ENCODE measurements around the gene HABP4.

Gene HABP4

GRCh38 chr9:96508227-96508940 is 58.4 kb downstream of the HABP4 start:
- Histone ChIP-seq H3K27me3 (ENCODE audit: control insufficient read depth, insufficient read depth, low read length) (no peaks in the 10 kb centered on the region), H3K9ac (ENCODE audit: low read length) (no peak overlapping the region), H3K4me1 (ENCODE audit: control insufficient read depth, insufficient read depth, low read length) (no peaks in the 10 kb centered on the region), H3K4me3 (ENCODE audit: low read length) (no peak overlapping the region), H3K36me3 (ENCODE audit: control insufficient read depth, insufficient read depth, low read length) (no peaks in the 10 kb centered on the region), H3K9me3 (ENCODE audit: control insufficient read depth, low read length) (no peaks in the 10 kb centered on the region)

- H3K9me3 ChIP-seq (ENCODE audit: control insufficient read depth, low read length) = no peaks in the 10 kb centered on the region
- H3K4me3 ChIP-seq (ENCODE audit: low read length) = no peak overlapping the region
- H3K9ac ChIP-seq (ENCODE audit: low read length) = no peak overlapping the region
- H3K27me3 ChIP-seq (ENCODE audit: control insufficient read depth, insufficient read depth, low read length) = no peaks in the 10 kb centered on the region
- H3K36me3 ChIP-seq (ENCODE audit: control insufficient read depth, insufficient read depth, low read length) = no peaks in the 10 kb centered on the region
- H3K4me1 ChIP-seq (ENCODE audit: control insufficient read depth, insufficient read depth, low read length) = no peaks in the 10 kb centered on the region
These were observed 59.1 kb downstream of the HABP4 start for GRCh38 chr9:96509026-96509425.

- H3K4me3 ChIP-seq (ENCODE audit: low read length) = no peak overlapping the region
- no peaks in the 10 kb centered on the region for H3K4me1 ChIP-seq (ENCODE audit: control insufficient read depth, insufficient read depth, low read length)
- H3K27me3 ChIP-seq (ENCODE audit: control insufficient read depth, insufficient read depth, low read length) = no peaks in the 10 kb centered on the region
- no peak overlapping the region for H3K9ac ChIP-seq (ENCODE audit: low read length)
- no peaks in the 10 kb centered on the region for H3K9me3 ChIP-seq (ENCODE audit: control insufficient read depth, low read length)
- no peaks in the 10 kb centered on the region for H3K36me3 ChIP-seq (ENCODE audit: control insufficient read depth, insufficient read depth, low read length)
These were observed 59.9 kb downstream of the HABP4 start for GRCh38 chr9:96509848-96510247.

- H3K9me3 ChIP-seq (ENCODE audit: control insufficient read depth, low read length) = no peaks in the 10 kb centered on the region
- H3K4me1 ChIP-seq (ENCODE audit: control insufficient read depth, insufficient read depth, low read length) = no peaks in the 10 kb centered on the region
- no peaks in the 10 kb centered on the region for H3K36me3 ChIP-seq (ENCODE audit: control insufficient read depth, insufficient read depth, low read length)
- H3K9ac ChIP-seq (ENCODE audit: low read length) = no peak overlapping the region
- no peaks in the 10 kb centered on the region for H3K27me3 ChIP-seq (ENCODE audit: control insufficient read depth, insufficient read depth, low read length)
- H3K4me3 ChIP-seq (ENCODE audit: low read length) = no peak overlapping the region
These were observed 60.3 kb downstream of the HABP4 start for GRCh38 chr9:96510258-96510657.

GRCh38 chr9:96512240-96512639 is 62.3 kb downstream of the HABP4 start:
- Histone ChIP-seq H3K4me3 (ENCODE audit: low read length) (no peak overlapping the region), H3K27me3 (ENCODE audit: control insufficient read depth, insufficient read depth, low read length) (no peaks in the 10 kb centered on the region), H3K9me3 (ENCODE audit: control insufficient read depth, low read length) (no peaks in the 10 kb centered on the region), H3K9ac (ENCODE audit: low read length) (no peak overlapping the region), H3K4me1 (ENCODE audit: control insufficient read depth, insufficient read depth, low read length) (no peaks in the 10 kb centered on the region), H3K36me3 (ENCODE audit: control insufficient read depth, insufficient read depth, low read length) (no peaks in the 10 kb centered on the region)

- Histone ChIP-seq H3K9ac (ENCODE audit: low read length) (no peak overlapping the region), H3K27me3 (ENCODE audit: control insufficient read depth, insufficient read depth, low read length) (no peaks in the 10 kb centered on the region), H3K4me1 (ENCODE audit: control insufficient read depth, insufficient read depth, low read length) (no peaks in the 10 kb centered on the region), H3K9me3 (ENCODE audit: control insufficient read depth, low read length) (no peaks in the 10 kb centered on the region), H3K36me3 (ENCODE audit: control insufficient read depth, insufficient read depth, low read length) (no peaks in the 10 kb centered on the region), H3K4me3 (ENCODE audit: low read length) (no peak overlapping the region)
These were observed 63.7 kb downstream of the HABP4 start for GRCh38 chr9:96513622-96514021.

- no peaks in the 10 kb centered on the region for H3K36me3 ChIP-seq (ENCODE audit: control insufficient read depth, insufficient read depth, low read length)
- no peaks in the 10 kb centered on the region for H3K4me1 ChIP-seq (ENCODE audit: control insufficient read depth, insufficient read depth, low read length)
- H3K9ac ChIP-seq (ENCODE audit: low read length) = no peak overlapping the region
- no peaks in the 10 kb centered on the region for H3K27me3 ChIP-seq (ENCODE audit: control insufficient read depth, insufficient read depth, low read length)
- no peaks in the 10 kb centered on the region for H3K9me3 ChIP-seq (ENCODE audit: control insufficient read depth, low read length)
- H3K4me3 ChIP-seq (ENCODE audit: low read length) = no peak overlapping the region
These were observed 64.3 kb downstream of the HABP4 start for GRCh38 chr9:96514108-96514799.

GRCh38 chr9:96514800-96515158 is 64.8 kb downstream of the HABP4 start:
- Histone ChIP-seq H3K9ac (ENCODE audit: low read length) (no peak overlapping the region), H3K27me3 (ENCODE audit: control insufficient read depth, insufficient read depth, low read length) (no peaks in the 10 kb centered on the region), H3K4me3 (ENCODE audit: low read length) (no peak overlapping the region), H3K4me1 (ENCODE audit: control insufficient read depth, insufficient read depth, low read length) (no peaks in the 10 kb centered on the region), H3K9me3 (ENCODE audit: control insufficient read depth, low read length) (no peaks in the 10 kb centered on the region), H3K36me3 (ENCODE audit: control insufficient read depth, insufficient read depth, low read length) (no peaks in the 10 kb centered on the region)

- Histone ChIP-seq H3K4me3 (ENCODE audit: low read length) (no peak overlapping the region), H3K36me3 (ENCODE audit: control insufficient read depth, insufficient read depth, low read length) (no peaks in the 10 kb centered on the region), H3K9ac (ENCODE audit: low read length) (no peak overlapping the region), H3K27me3 (ENCODE audit: control insufficient read depth, insufficient read depth, low read length) (no peaks in the 10 kb centered on the region), H3K4me1 (ENCODE audit: control insufficient read depth, insufficient read depth, low read length) (no peaks in the 10 kb centered on the region), H3K9me3 (ENCODE audit: control insufficient read depth, low read length) (no peaks in the 10 kb centered on the region)
These were observed 65.9 kb downstream of the HABP4 start for GRCh38 chr9:96515621-96516470.

- no peak overlapping the region for H3K4me3 ChIP-seq (ENCODE audit: low read length)
- no peaks in the 10 kb centered on the region for H3K4me1 ChIP-seq (ENCODE audit: control insufficient read depth, insufficient read depth, low read length)
- H3K36me3 ChIP-seq (ENCODE audit: control insufficient read depth, insufficient read depth, low read length) = no peaks in the 10 kb centered on the region
- H3K9ac ChIP-seq (ENCODE audit: low read length) = no peak overlapping the region
- no peaks in the 10 kb centered on the region for H3K9me3 ChIP-seq (ENCODE audit: control insufficient read depth, low read length)
- H3K27me3 ChIP-seq (ENCODE audit: control insufficient read depth, insufficient read depth, low read length) = no peaks in the 10 kb centered on the region
These were observed 69.1 kb downstream of the HABP4 start for GRCh38 chr9:96519095-96519494.

GRCh38 chr9:96519787-96520186 is 69.8 kb downstream of the HABP4 start:
- no peaks in the 10 kb centered on the region for H3K4me1 ChIP-seq (ENCODE audit: control insufficient read depth, insufficient read depth, low read length)
- no peak overlapping the region for H3K9ac ChIP-seq (ENCODE audit: low read length)
- H3K9me3 ChIP-seq (ENCODE audit: control insufficient read depth, low read length) = no peaks in the 10 kb centered on the region
- H3K36me3 ChIP-seq (ENCODE audit: control insufficient read depth, insufficient read depth, low read length) = no peaks in the 10 kb centered on the region
- H3K4me3 ChIP-seq (ENCODE audit: low read length) = no peak overlapping the region
- no peaks in the 10 kb centered on the region for H3K27me3 ChIP-seq (ENCODE audit: control insufficient read depth, insufficient read depth, low read length)

GRCh38 chr9:96522366-96522765 is 72.4 kb downstream of the HABP4 start:
- Histone ChIP-seq H3K9ac (ENCODE audit: low read length) (no peak overlapping the region), H3K4me1 (ENCODE audit: control insufficient read depth, insufficient read depth, low read length) (peaks cover 4% of the 10 kb centered on the region), H3K9me3 (ENCODE audit: control insufficient read depth, low read length) (no peaks in the 10 kb centered on the region), H3K36me3 (ENCODE audit: control insufficient read depth, insufficient read depth, low read length) (no peaks in the 10 kb centered on the region), H3K4me3 (ENCODE audit: low read length) (no peak overlapping the region), H3K27me3 (ENCODE audit: control insufficient read depth, insufficient read depth, low read length) (no peaks in the 10 kb centered on the region)

Data from mucosa of stomach (tissue), 1 donor.